Activated gamma-delta T cell treated with anti-CD3 and anti-CD28 coated beads, Interleukin-2, amount 50 U/mL, for 16 hours (primary cell): Measurements from ENCODE around the gene SMARCD2.
"Not testable (repeated sequence)": the region's sequence is repeated elsewhere in the genome, so short reads cannot be mapped to it uniquely, and the experiment has no call there.

Experiments used
- DNase-seq: peaks from one replicate; pipeline ENCODE4 v3.0.0-alpha.2; 2020; ENCODE audit warnings: low read depth

SMARCD2 gene

DNA sequence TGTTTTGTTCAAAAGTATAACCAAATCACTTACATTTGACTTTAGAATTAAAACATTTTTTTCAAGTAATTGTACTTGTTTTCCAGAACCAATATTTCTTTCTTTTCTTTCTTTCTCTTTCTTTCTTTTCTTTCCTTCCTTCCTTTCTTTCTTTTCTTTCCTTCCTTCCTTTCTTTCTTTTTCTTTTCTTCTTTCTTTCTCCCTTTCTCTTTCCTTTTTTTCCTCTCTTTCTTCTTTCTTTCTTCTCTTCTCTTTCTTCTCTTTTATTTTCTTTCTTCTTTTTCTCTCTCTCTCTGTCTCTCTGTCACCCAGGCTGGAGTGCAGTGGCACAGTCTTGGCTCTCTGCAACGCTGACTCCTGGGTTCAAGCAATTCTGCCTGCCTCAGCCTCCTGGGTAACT is 41.7 kb downstream of the SMARCD2 start:
- no peak for DNase-seq

DNA sequence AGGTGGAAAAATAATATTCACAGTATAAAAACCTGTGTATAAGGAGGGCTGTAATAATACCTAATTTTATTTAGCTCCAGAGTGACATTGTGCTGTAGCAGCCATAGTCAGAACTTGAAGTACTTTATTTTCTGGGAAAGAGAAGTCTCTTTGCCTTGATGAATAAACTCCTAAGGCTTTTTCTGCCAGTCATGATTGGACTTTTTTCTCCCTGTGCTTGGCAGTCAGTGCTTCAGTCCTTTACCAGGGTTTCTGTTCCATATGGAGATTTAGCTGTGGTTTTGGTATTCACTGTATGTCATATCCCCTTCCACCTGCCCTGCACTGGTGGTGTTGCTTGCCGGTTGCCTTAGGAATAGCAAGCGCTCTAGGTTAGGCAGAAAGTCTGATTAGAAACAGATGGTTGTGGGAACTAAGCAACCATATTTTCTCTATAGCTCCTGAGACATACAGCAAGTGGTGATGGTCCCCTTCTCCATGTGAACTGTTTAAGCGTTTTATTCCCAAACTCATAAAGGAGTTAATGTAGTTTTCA is 43.8 kb downstream of the SMARCD2 start:
- DNase-seq: no peak

DNA sequence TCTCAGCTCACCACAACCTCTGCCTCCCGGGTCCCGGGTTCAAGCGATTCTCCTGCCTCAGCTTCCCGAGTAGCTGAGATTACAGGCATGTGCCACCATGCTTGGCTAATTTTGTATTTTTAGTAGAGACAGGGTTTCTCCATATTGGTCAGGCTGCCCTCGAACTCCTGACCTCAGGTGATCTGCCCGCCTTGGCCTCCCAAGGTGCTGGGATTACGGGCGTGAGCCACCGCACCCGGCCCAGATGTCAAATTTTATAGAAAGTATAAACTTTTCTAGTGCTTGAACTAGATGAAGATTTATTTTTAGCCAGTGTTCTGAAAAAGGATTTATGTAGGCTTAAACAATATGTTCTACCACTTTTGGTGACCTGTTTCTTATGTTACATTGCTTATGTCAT is 46.1 kb downstream of the SMARCD2 start:
- not testable (repeated sequence) for DNase-seq

DNA sequence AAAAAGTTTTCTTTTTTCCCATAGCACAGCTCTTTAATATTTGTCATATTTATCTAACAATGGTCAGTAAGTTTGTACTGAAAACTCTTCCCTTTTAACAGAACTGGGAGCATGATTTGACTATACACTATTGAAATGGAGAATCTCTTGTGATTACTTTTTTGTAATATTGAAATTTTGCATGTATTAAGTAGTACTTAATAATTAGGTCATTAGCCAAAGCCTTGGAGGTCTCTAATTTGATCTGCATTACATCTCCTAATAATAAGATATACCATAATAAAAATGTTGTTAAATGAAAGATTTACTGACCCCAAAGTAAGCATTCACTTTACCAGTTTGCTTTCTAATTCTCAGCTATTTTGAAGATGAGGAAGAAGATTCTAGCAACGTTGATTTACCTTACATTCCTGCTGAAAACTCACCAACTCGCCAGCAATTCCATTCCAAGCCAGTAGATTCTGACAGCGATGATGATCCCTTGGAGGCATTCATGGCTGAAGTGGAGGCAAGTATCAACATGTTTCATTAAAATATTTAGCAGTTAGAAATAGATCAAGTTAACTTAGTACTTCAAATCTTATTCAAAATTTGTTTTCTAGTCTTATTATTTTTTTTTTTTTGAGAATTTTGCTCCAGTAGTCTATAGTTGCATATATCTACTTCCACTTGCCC is 50.3 kb downstream of the SMARCD2 start:
- no peak for DNase-seq

DNA sequence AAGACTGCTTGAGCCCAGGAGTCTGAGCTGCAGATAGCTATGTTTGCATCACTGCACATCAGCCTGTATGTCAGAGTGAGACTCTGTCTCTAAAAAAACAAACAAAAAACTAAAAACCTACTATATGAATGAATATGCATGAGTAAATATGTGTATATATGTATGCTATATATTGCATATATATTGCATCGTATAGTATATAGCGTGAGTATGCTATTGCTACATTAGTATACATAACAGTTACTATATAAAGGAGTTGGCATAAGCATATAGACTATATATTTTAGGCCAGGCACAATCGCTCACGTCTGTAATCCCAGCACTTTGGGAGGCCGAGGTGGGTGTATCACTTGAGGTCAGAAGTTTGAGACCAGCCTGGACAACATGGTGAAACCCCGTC is 52.4 kb downstream of the SMARCD2 start:
- no peak for DNase-seq

DNA sequence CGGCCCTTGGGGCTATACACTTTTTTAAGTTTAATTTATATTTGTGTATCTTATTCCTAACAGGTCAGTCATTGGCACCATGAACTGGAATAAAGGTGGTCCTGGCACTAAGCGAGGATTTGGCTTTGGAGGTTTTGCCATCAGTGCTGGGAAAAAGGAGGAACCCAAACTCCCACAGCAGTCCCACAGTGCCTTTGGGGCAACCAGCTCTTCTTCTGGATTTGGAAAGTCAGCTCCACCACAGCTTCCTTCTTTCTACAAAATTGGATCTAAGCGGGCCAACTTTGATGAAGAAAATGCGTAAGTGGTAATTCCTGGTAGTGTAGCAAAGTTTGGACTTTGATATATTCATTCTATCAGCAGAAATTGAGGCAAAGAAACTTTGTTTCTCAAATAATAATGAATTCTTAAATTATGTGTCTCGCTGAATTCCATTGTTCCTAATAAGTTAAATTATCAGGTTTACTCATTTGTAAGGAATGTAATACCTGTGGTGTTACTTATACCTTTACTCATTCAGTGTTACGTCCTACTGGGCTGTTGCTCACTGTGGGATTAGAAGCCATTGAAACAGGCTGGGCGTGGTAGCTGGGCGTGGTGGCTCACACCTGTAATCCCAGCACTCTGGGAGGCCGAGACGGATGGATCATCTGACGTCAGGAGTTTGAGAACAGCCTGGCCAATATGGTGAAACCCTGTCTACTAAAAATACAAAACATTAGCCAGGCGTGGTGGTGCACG is 55.3 kb downstream of the SMARCD2 start:
- no peak for DNase-seq

DNA sequence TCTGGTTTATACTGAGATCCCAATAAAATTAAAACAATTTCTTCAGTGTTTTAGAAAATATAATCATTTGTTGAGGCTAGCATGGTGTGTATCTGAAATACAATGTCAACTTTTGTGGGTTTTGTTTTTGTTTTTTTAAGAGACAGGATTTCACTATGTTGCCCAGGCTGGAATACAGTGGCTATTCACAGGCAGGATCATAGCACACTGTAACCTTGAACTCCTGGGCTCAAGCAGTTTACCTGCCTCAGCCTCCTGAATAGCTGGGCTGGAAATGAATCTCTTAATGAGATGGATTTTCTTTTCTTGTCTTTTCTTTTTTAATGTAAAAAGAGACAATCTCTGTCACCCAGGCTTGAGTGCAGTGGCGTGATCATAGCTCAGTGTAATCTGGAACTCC is 56.4 kb downstream of the SMARCD2 start:
- DNase-seq: no peak

DNA sequence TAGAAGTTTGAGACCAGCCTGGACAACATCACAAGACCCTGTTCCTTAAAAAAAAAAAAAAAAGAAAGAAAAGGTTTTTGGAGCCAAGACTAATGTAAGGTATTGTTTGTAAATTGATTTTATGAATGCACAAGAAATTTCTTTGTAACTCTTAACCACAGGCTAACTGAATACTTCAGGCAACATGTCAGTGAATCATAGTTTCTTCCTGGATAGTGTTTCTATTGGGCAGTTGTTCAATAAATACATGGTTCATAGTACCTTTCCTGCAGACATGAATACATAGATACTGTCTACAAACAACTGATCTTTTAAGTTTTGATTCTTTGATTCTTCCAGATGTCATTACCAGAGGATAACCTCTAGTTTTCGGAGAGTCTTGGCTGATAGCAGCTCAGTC is 56.9 kb downstream of the SMARCD2 start:
- no peak for DNase-seq

DNA sequence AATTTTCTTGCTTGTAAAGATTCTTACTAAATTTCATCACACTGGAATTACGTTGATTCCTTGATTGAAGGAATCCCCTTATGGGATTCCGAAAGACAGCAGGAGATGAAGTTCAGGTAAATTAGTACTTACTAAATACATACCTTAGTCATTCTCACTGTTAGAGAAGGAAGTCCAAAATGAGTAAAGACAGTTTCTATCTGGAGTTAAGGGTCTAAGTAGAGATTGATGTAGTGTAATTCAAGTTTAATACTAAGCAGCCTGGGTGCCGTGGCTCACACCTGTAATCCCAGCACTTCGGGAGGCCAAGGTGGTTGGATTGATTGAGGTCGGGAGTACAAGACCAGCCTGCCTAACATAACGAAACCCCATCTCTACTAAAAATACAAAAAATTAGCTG is 59.0 kb downstream of the SMARCD2 start:
- DNase-seq: no peak
